HG02870 (cell line): Measurements from ENCODE around the gene BMP8B.
A peak's percentile ranks its signal among the peaks of the same experiment; 100 is the strongest.
"Not testable (repeated sequence)": the region's sequence is repeated elsewhere in the genome, so short reads cannot be mapped to it uniquely, and the experiment has no call there.

Source experiments
- ATAC-seq: cut with Tn5 transposase; IDR thresholded peaks from one replicate; pipeline ENCODE4 v1.9.1; 2021; ENCODE audit warnings: mild to moderate bottlenecking, moderate library complexity; ENCODE audit not compliant: unreplicated experiment

BMP8B gene

DNA sequence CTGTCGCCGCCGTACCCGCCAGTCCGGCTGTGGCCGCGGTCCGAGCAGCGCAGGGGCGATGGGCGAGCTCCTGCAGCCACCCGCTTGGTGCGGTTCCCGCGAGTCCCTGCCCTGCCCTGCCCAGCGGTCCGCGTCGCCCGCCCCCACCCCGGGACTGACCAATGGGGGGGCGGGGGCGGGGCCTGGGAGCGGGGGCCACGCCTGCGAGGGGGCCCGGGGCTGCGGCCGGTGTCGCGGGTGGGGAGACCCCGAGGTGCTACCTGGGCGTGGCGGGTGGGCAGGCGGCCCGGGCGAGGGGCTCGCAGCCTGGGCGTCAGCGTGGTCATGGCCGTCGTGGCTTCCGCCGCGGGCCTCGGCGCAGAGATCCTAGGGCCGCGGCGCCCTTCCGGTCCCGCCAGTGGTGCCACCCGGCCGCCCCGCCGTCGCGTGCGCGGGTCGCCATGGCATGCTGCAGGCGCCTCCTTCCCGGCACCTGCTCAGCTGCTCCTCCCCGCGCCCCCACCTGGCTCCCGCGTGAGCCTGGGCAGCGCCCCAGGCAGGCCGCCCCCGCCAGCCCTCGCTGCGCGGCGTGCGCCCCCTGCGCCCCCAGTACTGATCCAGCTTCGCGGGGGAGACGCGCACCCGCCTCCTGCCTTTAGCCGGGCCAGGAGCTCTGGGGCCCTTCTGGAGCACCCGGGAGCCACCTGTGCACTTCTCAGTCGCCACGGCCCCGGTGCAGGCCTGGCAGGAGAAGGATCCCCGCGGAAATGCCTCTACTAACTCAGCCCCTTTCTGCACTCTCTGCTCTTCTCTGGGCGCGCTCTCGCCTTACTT, at the start of gene BMP8B:
Gene BMP8B (minus strand): TSS at position 108 of the 813 bp plus-strand sequence. CDS start 380 bp downstream, outside the sequence.
- ATAC-seq: peak; percentile 42

DNA sequence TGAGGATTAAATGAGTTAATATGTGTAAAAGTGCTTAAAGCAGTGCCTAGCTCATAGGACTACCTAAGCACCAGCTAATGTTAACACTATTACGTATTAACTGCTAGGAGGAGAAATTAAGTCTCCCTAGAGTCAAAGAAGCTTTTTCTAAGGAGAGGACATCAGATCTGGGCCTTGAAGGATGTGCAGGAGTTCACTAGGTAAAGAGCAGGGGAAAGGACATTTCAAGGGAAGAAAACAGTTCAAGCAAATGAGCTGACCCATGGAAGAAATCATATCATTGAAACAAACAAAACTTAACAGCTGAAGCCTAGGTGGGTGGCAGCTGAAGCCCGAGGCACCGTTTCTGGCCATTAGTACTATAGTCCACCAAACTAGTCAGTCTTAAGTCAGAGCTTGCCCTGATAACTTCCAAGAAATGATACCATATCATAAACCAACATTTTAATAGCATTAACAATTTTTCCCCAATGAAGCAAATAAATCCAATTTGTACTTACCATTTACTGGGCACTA, 48.0 kb upstream of the BMP8B start:
- no peak for ATAC-seq

GRCh38 chr1:39835935-39836594, 47.4 kb upstream of the BMP8B start:
- no peak for ATAC-seq

GRCh38 chr1:39835110-39835509, 46.4 kb upstream of the BMP8B start:
- no peak for ATAC-seq

GRCh38 chr1:39833621-39834385, 45.1 kb upstream of the BMP8B start:
- no peak for ATAC-seq

DNA sequence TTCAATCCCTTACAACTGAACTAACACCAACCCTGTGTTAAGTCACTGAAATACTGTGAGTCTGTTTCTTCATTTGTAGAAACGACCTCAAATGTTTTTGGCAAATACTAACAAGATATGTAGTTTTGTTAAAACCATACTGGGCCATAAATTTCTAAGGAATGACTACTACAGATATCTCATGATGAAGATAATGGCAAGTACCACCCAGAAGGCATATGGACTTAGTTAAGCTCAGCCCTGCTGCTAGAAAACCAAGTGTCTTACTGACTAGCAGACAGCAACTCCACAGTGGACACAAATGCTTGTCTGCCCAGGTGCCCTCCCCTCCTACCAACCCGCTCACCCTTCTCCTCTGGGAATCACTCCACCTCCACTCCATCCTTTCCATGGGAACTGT, 44.5 kb upstream of the BMP8B start:
- ATAC-seq: no peak

DNA sequence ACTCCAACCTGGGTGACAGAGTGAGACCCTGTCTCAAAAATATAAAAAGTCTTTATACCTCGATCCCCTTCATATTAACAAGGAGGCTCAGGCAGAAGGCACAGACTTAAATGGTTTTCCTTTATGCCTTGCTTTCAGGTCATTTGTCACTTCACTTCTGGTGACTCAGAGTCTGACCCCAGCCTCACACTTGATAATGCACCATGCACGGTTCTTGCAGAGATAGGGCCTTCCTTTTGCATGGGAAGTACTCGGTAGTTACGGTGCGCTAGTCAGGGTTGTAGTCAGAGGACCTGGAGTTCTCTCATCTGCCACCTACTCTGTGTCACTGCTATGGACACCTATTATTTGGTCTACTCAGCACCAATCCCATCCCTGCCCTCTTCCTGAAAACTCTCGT, 43.6 kb upstream of the BMP8B start:
- ATAC-seq: no peak

GRCh38 chr1:39829791-39830533, 41.3 kb upstream of the BMP8B start:
- no peak for ATAC-seq

DNA sequence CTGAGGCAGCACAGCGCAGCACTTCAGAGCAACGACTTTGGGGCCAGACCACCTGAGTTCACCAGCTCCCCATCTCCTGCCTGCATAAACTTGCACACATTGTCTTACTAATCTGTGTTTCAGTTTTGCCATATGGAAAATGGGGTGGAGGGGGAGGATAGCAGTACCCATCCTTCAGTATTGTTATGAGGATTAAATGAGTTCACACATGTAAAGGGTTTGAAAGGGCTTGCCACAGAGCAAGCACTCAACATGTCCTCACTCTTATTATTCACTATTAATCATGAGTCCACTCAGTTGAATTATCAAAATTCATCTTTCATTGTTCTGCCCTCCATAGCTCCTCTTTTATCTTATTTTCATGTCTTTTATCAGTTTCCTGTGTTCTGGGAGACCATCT, 40.1 kb upstream of the BMP8B start:
- no peak for ATAC-seq

DNA sequence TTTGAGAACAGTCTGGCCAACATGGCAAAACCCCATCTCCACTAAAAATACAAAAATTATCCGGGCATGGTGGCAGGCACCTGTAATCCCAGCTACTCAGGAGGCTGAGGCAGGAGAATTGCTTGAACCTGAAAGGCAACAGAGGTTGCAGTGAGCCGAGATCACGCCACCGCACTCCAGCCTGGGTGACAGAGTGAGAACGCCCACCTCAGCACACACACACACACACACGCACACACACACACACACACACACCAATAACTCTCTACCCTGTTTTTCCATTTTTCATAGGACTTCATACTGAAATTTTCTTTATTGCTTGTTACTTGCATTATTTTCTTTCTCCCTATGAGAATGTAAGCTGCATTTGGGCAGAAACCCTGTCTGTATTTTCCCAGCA, 39.6 kb upstream of the BMP8B start:
- ATAC-seq: not testable (repeated sequence)

- no peak for ATAC-seq
Measured at GRCh38 chr1:39827201-39827600, 38.5 kb upstream of the BMP8B start.

DNA sequence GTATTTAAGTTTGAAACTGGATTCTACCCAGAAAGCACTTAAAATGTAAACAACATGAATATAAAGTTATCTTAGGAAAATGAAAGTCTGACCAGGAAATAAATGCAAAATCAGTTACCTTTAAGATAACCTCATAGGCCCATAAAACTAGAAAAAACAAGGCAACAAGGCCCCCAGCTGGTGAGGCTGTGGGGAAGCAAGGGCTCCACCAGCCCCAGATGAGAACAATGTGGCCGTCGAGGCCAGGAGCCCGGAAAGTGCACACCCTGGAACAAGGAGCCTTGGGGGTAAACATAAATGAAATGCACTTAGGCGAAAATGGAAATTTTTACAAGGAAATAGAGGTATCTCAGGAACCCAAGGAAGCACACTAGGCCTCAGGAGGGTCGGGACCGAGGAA, 37.9 kb upstream of the BMP8B start:
- ATAC-seq: no peak

- ATAC-seq: peak; percentile 57
Measured at GRCh38 chr1:39825432-39825941, 36.8 kb upstream of the BMP8B start.

GRCh38 chr1:39823450-39823849, 34.8 kb upstream of the BMP8B start:
- not testable (repeated sequence) for ATAC-seq

GRCh38 chr1:39822146-39822545, 33.5 kb upstream of the BMP8B start:
- ATAC-seq: no peak

- no peak for ATAC-seq
Measured at GRCh38 chr1:39819091-39819812, 30.6 kb upstream of the BMP8B start.

GRCh38 chr1:39818482-39818881, 29.8 kb upstream of the BMP8B start:
- no peak for ATAC-seq

- peak; percentile 90 for ATAC-seq
Measured at GRCh38 chr1:39817091-39817932, 28.6 kb upstream of the BMP8B start.
